ENCODE measurements around the gene NLGN1. TPM values are rescaled to one million over a fixed set of nuclear protein-coding genes. Genes with fewer than 3 reads are reported as not detected.
A peak's percentile ranks its signal among the peaks of the same experiment; 100 is the strongest.

Gene NLGN1
- total RNA-seq, 1 experiment from 2014 or later = 5.2 TPM

- WGBS (ENCODE audit: extremely low coverage, insufficient read length, low lambda C conversion rate) = no CpG with 5 or more reads among the region's 3 CpGs
- Histone ChIP-seq H4K20me1 (ENCODE audit: control insufficient read depth, insufficient read depth, insufficient read length) (no peaks in the 10 kb centered on the region), H3K79me1 (ENCODE audit: insufficient read depth, low read depth, low read length, poor library complexity, severe bottlenecking) (no peaks in the 10 kb centered on the region), H2BK12ac (ENCODE audit: insufficient read length, low read depth, low read length) (no peak overlapping the region), H3T11ph (ENCODE audit: low read length) (no peak overlapping the region), H4K8ac (replicated peaks; ENCODE audit: insufficient read length, low read depth, low read length) (no peak overlapping the region), H3K14ac (ENCODE audit: insufficient read depth, low read length) (no peak overlapping the region), H3K4ac (ENCODE audit: low read depth, low read length) (no peak overlapping the region), H2AK5ac (ENCODE audit: insufficient read length, low read length) (no peak overlapping the region), H3K4me2 (ENCODE audit: insufficient read depth, insufficient read length, low read length) (no peak overlapping the region), H3K4me1 (ENCODE audit: insufficient read depth, low read length) (no peaks in the 10 kb centered on the region), H2BK5ac (ENCODE audit: insufficient read length, low read length) (no peak overlapping the region), H2BK120ac (ENCODE audit: low read depth, low read length, poor library complexity, severe bottlenecking) (peak overlapping the region; percentile 69), H3K23ac (ENCODE audit: insufficient read length, low read depth, low read length) (no peak overlapping the region), H3K18ac (ENCODE audit: insufficient read length, low read depth, low read length) (no peak overlapping the region), H4K91ac (ENCODE audit: insufficient read length, low read depth, low read length) (no peak overlapping the region), H3K56ac (ENCODE audit: insufficient read length, low read depth, low read length) (no peak overlapping the region), H3K27me3 (ENCODE audit: insufficient read depth, low read length) (no peaks in the 10 kb centered on the region; the same call in 1 of the 2 replicates), H3K23me2 (ENCODE audit: insufficient read length, low read depth, low read length, poor library complexity, severe bottlenecking) (no peaks in the 10 kb centered on the region), H2BK20ac (ENCODE audit: low read depth, low read length, poor library complexity, severe bottlenecking) (no peak overlapping the region), H3K9me3 (ENCODE audit: control insufficient read depth, low read depth, low read length) (no peaks in the 10 kb centered on the region), H2BK15ac (ENCODE audit: low read depth, low read length) (no peak overlapping the region), H4K5ac (ENCODE audit: insufficient read length, low read depth, low read length) (peak overlapping the region; percentile 42), H3K79me2 (ENCODE audit: insufficient read depth, low read length) (no peaks in the 10 kb centered on the region), H2AFZ (ENCODE audit: low read length) (no peak overlapping the region), H3K27ac (ENCODE audit: insufficient read length, low read depth, low read length) (no peak overlapping the region), H3K9ac (ENCODE audit: extremely low read depth, insufficient read length, low read length) (no peak overlapping the region)
- Mint-ChIP-seq H3K4me1 (peaks cover 9 to 11% of the 10 kb centered on the region in 2 experiments; a peak in 1 of 4 replicates), H3K27me3 (ENCODE audit: low read depth) (no peaks in the 10 kb centered on the region), H3K9me3 (peaks cover 9 to 11% of the 10 kb centered on the region in 2 experiments; a peak in 3 of 5 replicates), H3K27ac (peak overlapping the region in 2 of 3 experiments; percentile 1 to 51; a peak in 2 of 7 replicates), H3K4me3 (no peak overlapping the region), H3K36me3 (ENCODE audit: insufficient read depth in 1 of 3, low read depth in 3 of 3) (peaks cover 4 to 16% (median 5%) of the 10 kb centered on the region in 3 experiments; a peak in 5 of 7 replicates)
- no peak for TF ChIP-seq CTCF (conservative IDR thresholded peaks at IDR 0.05)
- no peak for DNase-seq
Observed at GRCh38 chr3:174253196-174253823, 855.8 kb downstream of the NLGN1 start.

All from H9 (cell line).